Hematopoietic multipotent progenitor cell (in vitro differentiated cells): ENCODE measurements around the gene TSPY3. TPM values are rescaled to one million over a fixed set of nuclear protein-coding genes. Genes with fewer than 3 reads are reported as not detected.
"Not testable (repeated sequence)": the region's sequence is repeated elsewhere in the genome, so short reads cannot be mapped to it uniquely, and the experiment has no call there.

ENCODE experiments used
- DNase-seq, 3 donors: peaks; one replicate each; pipeline ENCODE4 v3.0.0-alpha.2; 2011 to 2015; ENCODE audit warnings: low read depth in 2 of 3, low spot score in 2 of 3
- total RNA-seq: library from RNA; depleted of rRNA; stranded (reverse); fragments of >200 nt; gene quantifications from one replicate; pipeline ENCODE4 v1.2.3, GENCODE V29; 2012

The TSPY3 gene, protein sequence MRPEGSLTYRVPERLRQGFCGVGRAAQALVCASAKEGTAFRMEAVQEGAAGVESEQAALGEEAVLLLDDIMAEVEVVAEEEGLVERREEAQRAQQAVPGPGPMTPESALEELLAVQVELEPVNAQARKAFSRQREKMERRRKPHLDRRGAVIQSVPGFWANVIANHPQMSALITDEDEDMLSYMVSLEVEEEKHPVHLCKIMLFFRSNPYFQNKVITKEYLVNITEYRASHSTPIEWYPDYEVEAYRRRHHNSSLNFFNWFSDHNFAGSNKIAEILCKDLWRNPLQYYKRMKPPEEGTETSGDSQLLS
- not detected for total RNA-seq

GRCh38 chrY:9398121-9398520 lies at the start of gene TSPY3:
Gene TSPY3 (plus strand): TSS chrY:9398421. CDS start chrY:9398467, 46 bp downstream.
- DNase-seq = not testable (repeated sequence)

GRCh38 chrY:9357497-9357896 lies 40.7 kb upstream of the TSPY3 start, which contains the start of gene TSPY8:
Gene TSPY8 (plus strand): TSS chrY:9357797. CDS start chrY:9357843, 46 bp downstream.
- DNase-seq = not testable (repeated sequence)

DNA sequence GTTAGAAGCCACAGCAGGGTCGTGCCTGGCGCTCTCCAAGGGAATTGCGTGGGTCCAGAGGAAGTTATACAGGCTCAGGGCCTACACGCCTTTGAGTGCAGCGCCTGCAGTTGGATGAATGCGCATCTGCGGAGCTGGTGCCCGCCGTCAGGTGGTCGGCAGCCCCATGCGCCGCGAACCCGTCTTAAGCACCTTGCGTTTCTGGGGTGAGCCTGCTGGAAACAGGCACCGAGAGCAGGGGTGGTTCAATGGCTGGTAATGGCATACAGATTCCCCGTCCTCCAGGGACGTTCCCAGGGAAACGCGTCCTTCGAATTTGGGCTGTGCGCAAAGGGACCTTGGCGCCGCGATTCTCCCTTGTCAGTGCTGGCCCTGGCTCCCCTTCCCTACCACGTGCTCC lies 1.7 kb upstream of the TSPY3 start:
- not testable (repeated sequence) for DNase-seq

Other genes with a start within 250 kb of the TSPY3 start
- gene TSPY4, start 61.0 kb upstream of the TSPY3 start, total RNA-seq = under 0.01 TPM
- gene TSPY8, start 40.6 kb upstream of the TSPY3 start, total RNA-seq = not detected
- not detected for gene TSPY1, start 68.5 kb downstream of the TSPY3 start, total RNA-seq
- not detected for gene TSPY9, start 88.8 kb downstream of the TSPY3 start, total RNA-seq
- under 0.01 TPM for gene TSPY10, start 129.5 kb downstream of the TSPY3 start, total RNA-seq